GM10266 (cell line): ENCODE results near the gene LYZL6.

ENCODE experiments used
- DNase-seq: peaks from one replicate; pipeline ENCODE4 v3.0.0; 2012; ENCODE audit errors: extremely low spot score
- CTCF ChIP-seq: IDR thresholded peaks from 2 replicates; pipeline ENCODE4 v1.5.1; 2012; ENCODE audit warnings: mild to moderate bottlenecking, low read depth; ENCODE audit not compliant: control insufficient read depth, insufficient read depth; ENCODE audit errors: missing control alignments

The LYZL6 gene

DNA sequence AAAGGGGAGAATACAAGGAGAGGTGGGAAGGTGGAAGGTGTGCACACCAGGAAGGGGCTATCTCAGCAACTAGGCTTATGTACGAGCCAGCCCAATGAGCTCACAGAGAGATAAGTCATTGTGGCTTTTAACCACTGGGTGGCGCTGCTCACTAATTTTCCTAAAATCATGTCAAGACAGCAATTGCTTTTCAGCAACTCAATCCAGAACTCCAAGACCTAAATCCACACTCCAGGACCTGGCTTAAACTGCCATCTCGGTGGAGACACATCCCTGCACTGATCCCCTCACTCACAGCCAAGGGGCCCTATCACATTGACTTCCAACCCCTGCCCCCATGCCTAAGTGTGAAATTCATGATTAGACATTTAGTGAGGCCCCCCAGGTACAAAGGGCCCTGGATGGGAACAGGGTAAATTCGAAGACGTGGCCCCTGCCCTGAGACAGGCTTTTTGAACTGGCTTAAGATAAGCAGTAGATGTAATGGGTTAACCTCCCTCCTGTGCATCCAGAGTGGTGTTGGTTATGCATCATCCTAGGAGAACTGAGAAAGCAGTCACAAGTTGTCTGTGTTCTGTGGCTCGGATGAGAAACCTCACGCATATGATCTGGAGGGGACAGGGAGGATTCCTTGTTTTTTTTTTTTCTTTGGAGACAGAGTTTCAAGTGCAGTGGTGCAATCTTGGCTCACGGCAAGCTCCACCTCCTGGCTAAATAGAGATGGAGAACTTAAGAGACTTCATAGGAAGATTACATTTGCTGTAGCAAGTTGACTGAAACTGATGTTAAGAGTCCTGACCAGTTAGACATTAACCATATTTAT, 26.3 kb upstream of the LYZL6 start:
- TF ChIP-seq CTCF: peak; percentile 76

GRCh38 chr17:35968520-35969054, 25.1 kb upstream of the LYZL6 start:
- no peak for TF ChIP-seq CTCF
- no peak for DNase-seq

More for the DNA sequence above, 26.3 kb upstream of the LYZL6 start:
- DNase-seq: peak; percentile 60

DNA sequence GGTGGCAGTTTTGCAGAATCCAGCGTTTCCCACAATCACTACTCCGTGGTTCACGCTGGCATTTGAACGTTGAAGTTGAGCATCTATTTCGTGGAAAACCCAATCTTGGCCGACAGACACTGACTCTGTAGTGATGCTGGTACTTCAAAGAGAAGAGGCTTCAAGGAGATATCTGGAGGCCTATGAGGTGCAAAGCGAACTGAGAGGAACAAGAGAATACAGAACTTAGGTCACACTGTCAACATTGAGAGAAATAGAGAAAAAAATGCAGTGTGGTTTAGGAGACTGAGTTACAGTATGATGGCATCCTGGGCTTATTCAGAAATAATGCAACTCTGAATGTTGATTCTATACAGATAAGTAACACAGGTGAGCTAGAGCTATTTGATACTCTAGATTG, 21.8 kb upstream of the LYZL6 start:
- TF ChIP-seq CTCF: no peak

GRCh38 chr17:35963663-35964062, 20.1 kb upstream of the LYZL6 start:
- DNase-seq: no peak
- TF ChIP-seq CTCF: no peak

More for the DNA sequence above, 21.8 kb upstream of the LYZL6 start:
- DNase-seq: no peak

GRCh38 chr17:35953720-35954119, 10.2 kb upstream of the LYZL6 start:
- DNase-seq: no peak
- no peak for TF ChIP-seq CTCF

DNA sequence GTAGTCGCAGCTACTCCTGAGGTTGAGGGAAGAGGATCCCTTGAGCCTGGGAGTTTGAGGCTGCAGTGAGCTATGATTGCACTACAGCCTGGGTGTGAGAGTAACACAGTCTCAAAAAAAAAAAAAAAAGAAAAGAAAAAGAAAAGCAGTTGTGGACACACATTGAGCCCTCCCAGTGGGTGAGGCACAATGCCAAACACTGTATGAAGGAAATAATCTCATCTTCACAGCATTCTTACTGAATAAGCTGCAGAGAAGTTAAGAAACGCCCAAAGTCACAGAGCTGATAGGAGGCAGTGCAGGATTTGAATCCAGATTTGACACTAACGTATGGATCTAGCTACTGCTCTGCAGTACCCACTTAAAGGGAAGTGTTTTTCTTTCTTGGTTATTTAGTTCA, 5.9 kb upstream of the LYZL6 start:
- DNase-seq: no peak
- TF ChIP-seq CTCF: no peak

DNA sequence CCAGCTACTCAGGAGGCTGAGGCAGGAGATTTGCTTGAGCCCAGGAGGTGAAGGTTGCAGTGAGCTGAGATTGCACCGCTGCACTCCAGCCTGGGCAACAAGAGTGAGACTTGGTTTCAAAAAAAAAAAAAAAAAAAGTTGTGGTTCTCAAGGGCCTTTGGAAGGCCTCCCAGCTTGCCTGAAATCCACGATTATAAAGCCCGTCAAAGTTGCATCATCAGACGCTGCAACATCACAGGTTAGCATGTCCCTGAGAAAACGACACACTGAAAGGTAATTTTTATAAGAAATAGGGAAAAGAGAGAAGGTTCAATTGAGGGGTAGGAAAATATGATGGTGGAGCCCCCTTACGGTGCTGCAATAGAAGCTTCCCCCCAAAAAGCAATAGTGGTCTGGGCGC, 4.6 kb upstream of the LYZL6 start:
- no peak for DNase-seq
- TF ChIP-seq CTCF: no peak
